ENCODE results near the gene DGCR2. TPM values are rescaled to one million over a fixed set of nuclear protein-coding genes. Genes with fewer than 3 reads are reported as not detected.

The DGCR2 gene
- total and polyA plus RNA-seq, 10 donors, result 9.5 to 60.7 (median 49.3) TPM

DNA sequence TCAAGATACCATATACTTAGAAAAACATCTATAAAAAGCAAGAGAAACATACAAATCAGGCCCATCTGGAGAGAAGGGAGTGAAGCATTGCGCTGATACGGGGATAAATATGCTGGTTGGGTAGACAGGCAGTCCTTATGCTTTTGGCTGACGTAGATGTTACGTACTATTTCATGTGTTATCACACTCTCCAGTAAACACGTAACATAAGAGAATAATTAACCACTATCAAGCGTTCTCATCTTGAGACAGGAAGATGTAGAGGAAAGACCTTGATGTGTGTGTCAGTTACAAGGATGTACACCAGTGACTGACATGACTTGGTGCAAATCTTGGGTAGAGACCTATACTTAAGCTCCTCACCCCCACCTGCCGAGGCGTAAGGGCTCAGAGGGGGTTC, 99.5 kb downstream of the DGCR2 start:
- peaks cover 0 to 75% (median 0%) of the 10 kb centered on the region in 7 donors for H3K27me3 ChIP-seq (replicated peaks in 1 of 7)
- no peak for DNase-seq
- H3K27ac ChIP-seq, result no peak overlapping the region
- H3K9me3 ChIP-seq, result no peaks in the 10 kb centered on the region
- TF ChIP-seq POLR2A (IDR thresholded peaks at IDR 0.05) (no peak), POLR2AphosphoS5 (IDR thresholded peaks at IDR 0.05) (no peak)
- TF ChIP-seq, protein P1, sequence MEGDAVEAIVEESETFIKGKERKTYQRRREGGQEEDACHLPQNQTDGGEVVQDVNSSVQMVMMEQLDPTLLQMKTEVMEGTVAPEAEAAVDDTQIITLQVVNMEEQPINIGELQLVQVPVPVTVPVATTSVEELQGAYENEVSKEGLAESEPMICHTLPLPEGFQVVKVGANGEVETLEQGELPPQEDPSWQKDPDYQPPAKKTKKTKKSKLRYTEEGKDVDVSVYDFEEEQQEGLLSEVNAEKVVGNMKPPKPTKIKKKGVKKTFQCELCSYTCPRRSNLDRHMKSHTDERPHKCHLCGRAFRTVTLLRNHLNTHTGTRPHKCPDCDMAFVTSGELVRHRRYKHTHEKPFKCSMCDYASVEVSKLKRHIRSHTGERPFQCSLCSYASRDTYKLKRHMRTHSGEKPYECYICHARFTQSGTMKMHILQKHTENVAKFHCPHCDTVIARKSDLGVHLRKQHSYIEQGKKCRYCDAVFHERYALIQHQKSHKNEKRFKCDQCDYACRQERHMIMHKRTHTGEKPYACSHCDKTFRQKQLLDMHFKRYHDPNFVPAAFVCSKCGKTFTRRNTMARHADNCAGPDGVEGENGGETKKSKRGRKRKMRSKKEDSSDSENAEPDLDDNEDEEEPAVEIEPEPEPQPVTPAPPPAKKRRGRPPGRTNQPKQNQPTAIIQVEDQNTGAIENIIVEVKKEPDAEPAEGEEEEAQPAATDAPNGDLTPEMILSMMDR (IDR thresholded peaks at IDR 0.05 in 8 of 11, conservative IDR thresholded peaks at IDR 0.05 in 3 of 11), result no peak
- H3K4me1 ChIP-seq, result no peaks in the 10 kb centered on the region
- no peak overlapping the region for H3K4me3 ChIP-seq
- no peaks in the 10 kb centered on the region for H3K36me3 ChIP-seq
- 43 to 56% (median 50%) methylated on average over 8 of the region's 8 CpGs for WGBS, 5 donors
- intact Hi-C loops (cut with DNase I; ENCODE audit: low total_unique reads), result no loop called here

DNA sequence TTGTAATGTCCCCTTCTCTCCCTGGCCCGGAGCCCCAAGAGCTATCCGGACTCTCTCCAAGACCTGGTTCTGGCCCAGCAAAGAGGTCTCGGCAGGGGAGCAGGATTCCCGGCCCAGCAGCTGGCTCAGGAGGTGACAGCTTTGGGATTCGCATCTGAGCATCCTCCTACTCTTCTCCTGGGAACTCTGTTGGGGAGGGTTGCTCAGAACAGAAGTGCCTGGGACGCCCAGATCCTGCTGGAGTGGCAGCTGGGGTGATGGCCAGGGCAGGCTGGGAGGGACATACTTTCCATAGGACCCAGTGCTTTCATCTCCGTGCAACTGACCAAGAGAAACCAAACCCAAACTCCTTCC, 102.6 kb downstream of the DGCR2 start:
- DNase-seq, result no peak

DNA sequence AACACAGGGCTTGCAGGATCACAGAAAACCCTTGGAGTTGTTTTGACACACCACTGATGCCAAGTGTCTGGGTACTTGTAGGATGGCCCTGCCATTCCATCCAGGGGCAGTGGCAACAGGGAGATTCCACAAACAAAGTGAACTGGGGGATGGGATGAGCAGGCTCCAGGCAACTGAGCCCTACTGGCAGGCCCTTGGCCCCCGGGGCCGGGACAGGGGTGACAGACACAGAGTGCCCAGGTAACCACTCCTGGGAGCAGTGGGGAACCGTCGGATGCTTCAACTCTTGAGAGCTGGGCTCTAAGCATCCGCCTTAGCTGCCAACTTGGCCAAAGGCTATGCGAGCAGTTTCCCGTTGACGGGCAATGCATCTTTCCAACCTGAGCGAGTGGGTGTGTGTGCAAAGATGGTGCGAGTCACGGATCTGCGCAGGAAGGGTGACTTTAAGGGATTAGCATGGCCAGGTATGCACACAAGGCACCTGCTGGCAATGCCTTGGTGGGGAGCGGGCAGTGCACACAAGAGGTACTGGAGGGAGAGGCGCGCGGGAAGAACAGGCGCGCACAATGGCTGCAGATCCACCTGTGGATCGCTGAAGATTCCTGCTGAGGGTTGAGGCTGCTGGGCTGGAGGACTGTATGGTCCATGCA, 103.1 kb downstream of the DGCR2 start:
- WGBS, 5 donors, result 85 to 95% (median 91%) methylated on average over 19 of the region's 19 CpGs
- DNase-seq, result no peak
- Histone ChIP-seq H3K4me3 (no peak overlapping the region), H3K4me1 (no peaks in the 10 kb centered on the region), H3K27ac (no peak overlapping the region), H3K36me3 (no peaks in the 10 kb centered on the region), H3K27me3 (replicated peaks in 1 of 7) (peaks cover 0 to 60% (median 0%) of the 10 kb centered on the region in 7 donors), H3K9me3 (no peaks in the 10 kb centered on the region)
- intact Hi-C loops (cut with DNase I; ENCODE audit: low total_unique reads), result no loop called here
- TF ChIP-seq POLR2A (IDR thresholded peaks at IDR 0.05), result no peak
- TF ChIP-seq, protein P1 (IDR thresholded peaks at IDR 0.05 in 8 of 11, conservative IDR thresholded peaks at IDR 0.05 in 3 of 11), result no peak

More for the DNA sequence above, 102.6 kb downstream of the DGCR2 start:
- 40 to 76% (median 63%) methylated on average over 6 to 7 of the region's 7 CpGs for WGBS, 5 donors
- H3K36me3 ChIP-seq, result no peaks in the 10 kb centered on the region
- intact Hi-C loops (cut with DNase I; ENCODE audit: low total_unique reads), result no loop called here
- H3K9me3 ChIP-seq, result no peaks in the 10 kb centered on the region
- H3K27me3 ChIP-seq (replicated peaks in 1 of 7), result peaks cover 0 to 59% (median 0%) of the 10 kb centered on the region in 7 donors
- H3K4me3 ChIP-seq, result no peak overlapping the region
- no peak overlapping the region for H3K27ac ChIP-seq
- no peaks in the 10 kb centered on the region for H3K4me1 ChIP-seq
- TF ChIP-seq, protein P1 (IDR thresholded peaks at IDR 0.05 in 8 of 11, conservative IDR thresholded peaks at IDR 0.05 in 3 of 11), result no peak
- TF ChIP-seq POLR2AphosphoS5 (IDR thresholded peaks at IDR 0.05) (no peak), POLR2A (IDR thresholded peaks at IDR 0.05) (no peak)

DNA sequence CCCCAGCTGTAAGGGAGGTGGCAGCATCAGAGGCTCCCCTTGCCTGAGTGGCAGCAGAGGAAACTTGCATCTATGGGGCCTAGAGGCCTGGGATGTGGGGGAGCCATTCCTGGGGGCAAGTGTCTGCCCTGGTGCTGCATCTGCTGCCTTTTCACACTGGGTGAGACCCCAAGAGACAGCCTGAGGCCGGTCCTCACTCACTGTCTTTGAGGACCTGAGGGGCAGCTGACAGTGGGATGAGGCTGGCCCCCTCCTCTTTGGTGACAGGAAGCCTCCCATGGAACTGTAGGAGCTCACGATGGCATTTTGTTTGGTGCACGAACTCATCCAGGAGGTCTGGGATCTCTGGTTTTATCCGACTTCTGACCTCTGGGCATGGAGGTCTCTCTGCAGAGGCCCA, 104.0 kb downstream of the DGCR2 start:
- Histone ChIP-seq H3K27ac (no peak overlapping the region), H3K27me3 (replicated peaks in 1 of 7) (peaks cover 0 to 60% (median 0%) of the 10 kb centered on the region in 7 donors), H3K9me3 (no peaks in the 10 kb centered on the region), H3K4me3 (no peak overlapping the region), H3K4me1 (no peaks in the 10 kb centered on the region), H3K36me3 (no peaks in the 10 kb centered on the region)
- no peak for DNase-seq
- intact Hi-C loops (cut with DNase I; ENCODE audit: low total_unique reads), result no loop called here
- 82 to 91% (median 89%) methylated on average over 4 of the region's 4 CpGs for WGBS, 5 donors
- TF ChIP-seq POLR2A (IDR thresholded peaks at IDR 0.05) (no peak), POLR2AphosphoS5 (IDR thresholded peaks at IDR 0.05) (no peak)
- TF ChIP-seq, protein P1 (IDR thresholded peaks at IDR 0.05 in 8 of 11, conservative IDR thresholded peaks at IDR 0.05 in 3 of 11), result no peak

Data from spleen (tissue), 11 donors.